HG02678 (cell line): ENCODE data around the gene ILKAP.

Experiments used
- ATAC-seq: cut with Tn5 transposase; IDR thresholded peaks from one replicate; pipeline ENCODE4 v1.9.1; 2021; ENCODE audit warnings: mild to moderate bottlenecking, moderate library complexity; ENCODE audit not compliant: unreplicated experiment

Gene ILKAP

DNA sequence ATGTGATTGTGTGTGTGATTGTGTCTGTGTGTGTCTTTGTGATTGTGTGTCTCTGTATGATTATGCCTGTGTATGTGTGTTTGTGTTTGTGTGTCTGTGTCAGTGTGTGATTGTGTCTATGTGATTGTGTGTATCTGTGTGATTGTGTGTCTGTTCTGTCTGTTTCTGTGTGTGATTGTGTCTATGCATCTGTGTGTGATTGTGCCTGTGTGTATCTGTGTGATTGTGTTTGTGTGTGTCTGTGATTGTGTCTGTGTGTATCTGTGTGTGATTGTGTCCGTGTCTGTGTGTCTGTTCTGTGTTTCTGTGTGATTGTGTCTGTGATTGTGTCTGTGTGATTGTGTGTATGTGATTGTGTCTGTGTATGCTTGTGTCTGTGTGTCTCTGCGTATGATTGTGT, 77.2 kb downstream of the ILKAP start:
- no peak for ATAC-seq

DNA sequence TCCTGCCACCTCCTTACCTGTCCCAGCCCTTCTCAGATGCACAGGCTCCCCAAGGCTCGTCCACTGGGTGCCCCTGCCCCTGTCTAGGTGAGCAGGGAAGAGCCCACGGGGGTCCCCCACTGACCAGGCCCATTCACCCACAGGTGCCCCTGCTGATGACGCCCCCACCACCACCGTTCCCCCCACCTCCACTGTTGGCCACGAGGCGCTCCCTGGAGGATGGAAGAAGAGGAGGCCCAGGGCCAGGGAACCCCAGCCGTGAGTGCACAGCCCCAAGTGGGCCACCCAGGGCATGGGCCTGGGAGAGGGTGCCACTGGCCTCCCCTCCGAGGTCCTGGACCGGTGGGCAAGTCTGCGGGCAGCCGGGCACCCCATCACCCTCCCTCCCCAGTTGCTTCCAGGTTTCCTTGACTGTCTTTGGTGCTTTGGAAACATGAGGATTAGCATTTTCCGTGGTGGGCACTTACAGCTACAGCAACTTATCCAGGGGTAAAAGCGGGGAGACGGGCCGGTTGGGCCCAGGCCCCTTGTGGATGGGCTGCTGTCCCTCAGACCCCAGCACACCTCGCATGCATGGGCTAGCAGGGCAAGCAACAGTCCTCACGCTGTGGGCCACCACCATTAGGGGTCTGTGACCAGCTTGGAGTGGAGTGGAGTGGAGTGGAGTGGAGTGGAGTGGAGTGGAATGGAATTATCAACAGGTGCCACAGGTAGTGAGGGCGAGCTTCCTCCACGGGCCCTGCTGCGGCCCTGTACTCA, 78.2 kb downstream of the ILKAP start:
- no peak for ATAC-seq

DNA sequence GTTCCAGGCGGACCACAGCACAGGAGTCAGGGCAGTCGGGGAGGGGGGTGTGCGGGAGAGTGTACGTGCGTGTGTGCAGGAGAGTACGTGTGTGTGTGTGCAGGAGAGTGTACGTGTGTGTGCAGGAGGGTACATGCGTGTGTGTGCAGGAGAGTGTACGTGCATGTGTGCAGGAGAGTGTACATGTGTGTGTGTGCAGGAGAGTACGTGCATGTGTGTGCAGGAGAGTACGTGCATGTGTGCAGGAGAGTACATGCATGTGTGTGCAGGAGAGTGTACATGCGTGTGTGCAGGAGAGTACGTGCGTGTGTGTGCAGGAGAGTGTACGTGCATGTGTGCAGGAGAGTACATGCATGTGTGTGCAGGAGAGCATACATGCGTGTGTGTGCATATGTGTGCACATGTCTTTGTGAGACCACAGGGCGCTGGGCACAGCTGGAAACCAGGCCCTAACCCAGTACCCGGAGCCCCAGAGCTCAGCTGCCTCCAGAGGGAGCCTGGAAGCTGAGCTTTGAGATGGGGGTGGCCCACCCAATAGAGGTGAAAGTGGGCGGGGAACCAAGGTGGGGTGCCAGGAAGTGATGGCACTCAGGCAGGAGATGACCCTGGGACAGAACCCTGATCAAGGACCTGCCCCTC, 78.9 kb downstream of the ILKAP start:
- no peak for ATAC-seq

DNA sequence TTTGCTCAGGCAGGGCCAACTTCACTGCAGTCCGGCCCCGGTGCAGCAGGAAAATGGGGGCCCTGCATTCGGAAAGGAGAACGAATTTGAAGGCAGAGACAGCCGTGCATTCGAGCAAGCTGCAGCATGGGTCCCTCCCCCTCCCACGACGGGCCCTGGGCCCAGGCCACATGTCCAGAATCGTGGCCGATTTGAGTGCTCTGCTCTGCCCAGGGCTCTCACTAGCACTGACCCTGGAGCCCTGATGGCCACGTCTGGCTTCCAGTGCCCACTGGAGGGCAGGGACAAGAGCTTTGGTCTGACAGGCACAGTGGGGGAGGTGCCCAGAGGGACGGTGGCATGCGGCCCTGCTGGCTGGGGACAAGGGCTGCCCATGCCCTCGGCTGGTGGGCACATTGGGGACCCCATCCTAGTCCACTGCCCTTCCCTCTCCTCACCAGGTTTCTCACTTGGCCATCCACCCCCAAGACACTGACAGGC, 79.5 kb downstream of the ILKAP start:
- no peak for ATAC-seq

DNA sequence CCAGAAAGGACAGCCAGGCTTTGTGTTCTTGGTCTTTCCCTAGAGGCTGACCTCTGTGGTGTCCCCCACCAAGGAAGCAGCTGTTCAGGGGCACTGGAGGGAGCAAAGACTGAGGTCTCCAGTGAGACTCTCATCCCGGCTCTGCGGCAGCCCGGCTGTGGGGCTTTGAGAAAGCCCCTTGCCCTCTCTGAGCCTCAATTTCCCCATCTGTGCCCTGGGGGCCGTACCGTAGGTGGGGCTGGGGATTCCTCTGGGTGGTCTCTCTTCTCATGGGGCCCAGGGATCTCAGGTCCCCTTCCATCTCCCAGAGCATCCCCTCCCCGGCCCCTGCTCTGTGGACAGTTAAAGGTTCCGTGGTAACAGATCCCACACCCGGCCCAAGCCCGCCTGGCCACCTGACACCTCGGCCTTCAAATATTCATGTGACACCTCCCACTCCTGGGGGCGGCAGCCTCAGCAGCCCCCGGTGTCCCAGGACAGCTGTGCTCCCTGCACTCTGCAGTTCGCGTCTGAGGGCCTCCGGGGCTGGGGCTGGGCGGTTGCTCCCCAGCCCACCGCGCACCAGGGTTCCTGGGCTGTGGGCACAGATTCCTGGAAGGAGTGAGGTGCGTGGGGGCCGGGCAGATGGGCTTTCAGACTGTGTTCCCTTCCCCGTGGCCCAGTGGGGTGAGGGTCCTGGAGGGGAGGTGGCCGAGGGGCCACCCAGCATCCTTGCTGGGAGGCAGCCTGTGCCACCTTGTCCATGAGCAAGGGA, 80.1 kb downstream of the ILKAP start:
- no peak for ATAC-seq

DNA sequence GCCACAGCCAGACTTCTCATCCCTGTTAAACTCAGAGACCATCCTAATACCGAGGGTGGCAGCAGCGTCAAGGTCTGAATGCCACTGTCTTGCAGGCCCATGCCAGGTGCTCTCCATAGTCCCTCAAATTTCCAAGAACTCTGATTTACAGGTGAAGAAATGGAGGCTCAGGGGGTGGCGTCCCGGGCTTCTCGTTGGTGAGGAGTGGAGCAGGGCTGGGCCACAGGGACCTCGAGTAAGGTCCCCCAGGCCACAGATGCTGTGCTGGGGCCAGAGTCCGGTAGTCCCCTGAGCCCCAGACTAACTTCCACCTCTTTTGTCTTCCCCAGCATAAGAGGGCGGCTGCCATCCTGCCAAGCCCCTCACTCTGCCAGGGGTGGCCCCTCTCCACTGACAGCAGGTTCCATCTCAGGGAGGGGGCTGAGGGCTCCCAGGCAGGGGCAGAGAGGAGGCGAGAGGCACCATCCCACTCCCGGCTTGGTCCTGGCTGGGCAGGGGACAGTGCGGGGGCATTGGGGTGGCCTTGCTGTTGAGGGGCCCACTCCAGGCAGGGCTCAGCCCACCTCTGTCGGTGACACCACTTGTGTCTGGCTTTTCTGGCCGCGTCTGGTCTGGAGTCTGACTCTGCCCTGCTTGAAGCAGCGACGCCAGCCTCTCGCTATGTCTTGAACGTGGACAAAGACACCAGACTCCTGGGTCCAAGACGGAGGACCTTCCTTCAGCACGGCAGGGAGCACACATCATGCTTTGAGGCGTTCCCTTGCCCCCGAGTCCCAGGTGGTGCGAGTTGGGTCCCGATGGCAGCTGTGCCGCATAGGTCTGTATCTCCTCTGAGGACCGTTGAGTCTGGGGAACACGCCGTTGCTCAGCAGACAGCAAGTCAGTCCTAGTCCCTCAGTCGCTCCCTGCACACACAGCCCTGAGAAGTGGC, 80.9 kb downstream of the ILKAP start:
- no peak for ATAC-seq

DNA sequence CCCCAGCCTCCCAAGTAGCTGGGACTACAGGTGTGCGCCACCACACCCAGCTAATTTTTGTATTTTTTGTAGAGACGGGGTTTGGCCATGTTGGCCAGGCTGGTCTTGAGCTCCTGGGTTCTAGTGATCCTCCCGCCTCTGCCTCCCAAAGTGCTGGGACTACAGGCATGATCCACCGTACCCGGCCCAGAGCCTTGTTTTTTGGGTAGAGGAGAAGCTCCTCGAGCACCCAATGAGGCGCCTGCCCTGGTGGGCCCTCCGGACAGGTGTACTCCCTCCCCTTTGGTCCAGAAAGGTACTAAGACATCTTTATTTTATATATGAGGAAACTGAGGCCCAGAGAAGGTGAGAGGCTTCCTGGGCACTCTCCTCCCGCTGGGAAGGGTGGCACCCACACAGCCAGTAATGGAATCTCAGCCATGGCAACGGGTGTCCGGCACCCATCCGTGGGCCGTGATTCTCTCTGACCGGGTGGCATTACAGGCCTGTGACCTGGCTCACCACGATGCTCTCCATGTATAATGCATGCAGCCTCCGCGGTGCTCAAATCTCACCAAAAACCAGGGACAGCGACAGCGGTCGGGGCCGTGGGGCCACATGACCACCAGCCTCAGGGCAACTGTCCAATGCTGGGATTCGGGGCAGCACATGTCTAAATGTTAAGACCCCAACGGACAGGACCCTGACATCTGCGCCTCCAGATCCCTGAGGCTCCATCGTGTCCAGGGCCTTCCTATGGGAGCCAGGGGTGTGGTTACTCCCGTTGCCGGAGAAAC, 81.8 kb downstream of the ILKAP start:
- no peak for ATAC-seq

DNA sequence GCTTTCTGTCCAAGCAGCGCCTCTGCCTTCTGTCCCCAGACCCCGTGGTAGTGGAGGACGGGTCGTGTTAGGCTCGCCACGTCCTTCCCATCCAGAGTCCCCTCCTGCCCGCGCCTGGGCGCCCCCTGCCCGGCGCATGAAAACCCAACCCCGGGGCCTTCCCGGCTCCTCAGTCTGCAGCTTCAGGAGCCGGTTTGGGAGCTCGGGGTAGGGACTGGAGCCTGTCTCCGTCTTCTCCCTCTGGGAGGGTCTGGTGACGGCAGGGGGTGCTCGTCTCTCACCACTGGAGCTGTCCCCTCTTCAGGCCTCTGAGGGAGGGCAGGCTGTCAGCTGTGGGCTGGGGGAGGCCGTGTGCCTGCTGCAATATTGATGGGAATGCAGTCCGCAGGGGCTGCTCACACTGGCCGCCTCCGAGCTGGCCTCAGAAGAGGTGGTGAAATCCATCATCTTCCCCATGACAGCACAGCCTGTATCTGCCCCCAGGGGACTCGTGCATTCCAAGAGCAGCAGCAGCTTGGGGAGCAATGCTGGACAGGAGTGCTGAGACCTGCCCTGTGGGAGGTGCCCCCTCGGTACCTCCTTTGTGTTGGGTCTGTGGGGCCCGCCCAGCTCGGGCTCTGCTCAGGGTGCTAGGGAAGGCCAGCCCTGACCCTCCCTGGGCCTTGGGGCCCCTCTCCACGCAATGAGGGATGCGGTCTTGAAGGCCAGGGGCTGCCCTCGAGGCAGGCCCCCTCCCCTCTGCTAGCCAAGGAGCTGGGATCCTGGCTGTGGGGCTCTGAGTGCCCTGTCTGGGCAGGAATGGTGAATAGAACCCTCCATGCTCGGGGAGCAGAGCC, 82.8 kb downstream of the ILKAP start:
- ATAC-seq: no peak
